T47D (cell line): ENCODE measurements around the gene GARIN1A.
A peak's percentile ranks its signal among the peaks of the same experiment; 100 is the strongest.
"Not testable (repeated sequence)": the region's sequence is repeated elsewhere in the genome, so short reads cannot be mapped to it uniquely, and the experiment has no call there.

Source experiments
- DNase-seq, 2 experiments: peaks; one replicate each; pipeline versions ENCODE4 v3.0.0 to v3.0.0-alpha.2; 2011 to 2012; ENCODE audit warnings: low read depth in 1 of 2, low spot score in 1 of 2
- JUND ChIP-seq: IDR thresholded peaks from 2 replicates; pipeline ENCODE4 v1.6.1; 2012; ENCODE audit warnings: low read depth
- in situ Hi-C: cut with HindIII; loops from 2 replicates; pipeline ENCODE4 v1.10.0; 2016; ENCODE audit warnings: low sequenced_read_pairs, low pct_unique_long_range_greater_than_20kb

The GARIN1A gene

DNA sequence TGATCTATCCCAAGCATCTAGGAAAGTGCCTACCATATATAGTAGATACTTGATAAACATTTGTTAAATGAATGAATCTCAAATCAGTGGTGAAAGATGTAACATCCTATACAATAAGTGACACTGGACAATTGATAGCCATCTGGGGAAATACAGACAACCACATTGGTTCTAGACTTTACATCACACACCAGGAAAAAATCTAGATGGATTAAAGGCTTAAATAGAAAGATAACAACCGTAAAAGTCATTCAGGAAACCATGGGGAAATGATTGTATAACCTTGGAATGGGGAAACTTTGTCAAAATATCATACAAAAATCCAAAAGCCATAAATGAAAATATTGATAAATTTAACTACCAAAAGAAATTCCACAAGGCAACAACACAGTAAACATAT is 7.0 kb upstream of the GARIN1A start:
- in situ Hi-C loops: no loop called here
- DNase-seq: no peak
- TF ChIP-seq JUND: no peak

DNA sequence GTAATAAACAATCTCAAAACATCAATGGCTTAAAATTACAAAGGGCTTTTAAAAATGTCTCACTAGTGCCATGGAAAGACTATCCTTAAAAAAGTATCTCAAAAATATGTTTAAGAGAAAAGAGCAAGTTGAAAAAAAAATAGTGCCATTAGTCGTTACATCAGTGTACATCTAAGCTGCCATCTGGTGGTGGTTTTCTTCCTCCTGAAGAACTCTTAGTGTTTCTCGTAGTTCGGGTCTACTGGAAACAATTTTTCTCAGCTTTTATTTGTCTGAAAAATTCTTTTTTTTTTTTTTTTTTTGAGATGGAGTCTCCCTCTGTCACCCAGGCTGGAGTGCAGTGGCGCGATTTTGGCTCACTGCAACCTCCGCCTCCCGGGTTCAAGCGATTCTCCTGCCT is 5.9 kb upstream of the GARIN1A start:
- TF ChIP-seq JUND: no peak
- in situ Hi-C loops: no loop called here
- DNase-seq: peak in 1 of 2 experiments; percentile 22

DNA sequence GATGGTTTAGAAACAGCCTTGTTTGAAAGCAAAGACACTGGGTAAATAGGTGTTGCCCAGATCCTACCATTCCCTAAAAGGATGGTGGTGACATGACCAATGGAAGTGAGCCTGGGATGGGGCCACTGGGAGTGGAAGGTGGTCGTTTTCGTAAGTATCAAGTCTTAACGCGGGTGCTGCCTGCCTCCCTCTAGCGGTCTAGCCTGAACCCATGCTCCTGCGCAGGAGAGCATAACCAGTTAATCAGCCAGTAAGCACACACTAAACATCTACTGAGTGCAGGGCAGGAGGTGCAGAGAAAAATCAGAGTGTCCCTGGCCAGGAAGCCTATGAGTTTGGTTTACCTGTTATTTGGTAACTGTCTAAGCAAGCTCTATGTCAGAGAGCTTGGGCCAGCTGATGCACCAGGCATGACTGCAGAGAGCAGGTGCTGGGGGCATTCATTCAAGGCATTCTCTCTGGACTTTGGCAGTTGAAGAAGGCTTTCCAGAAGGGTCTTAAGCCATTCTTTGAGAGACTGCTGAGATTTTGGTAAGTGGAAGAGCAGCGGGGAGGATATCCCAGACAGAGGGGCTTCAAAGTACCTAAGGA is 930 bp downstream of the GARIN1A start:
- in situ Hi-C loops: no loop called here
- DNase-seq: no peak

DNA sequence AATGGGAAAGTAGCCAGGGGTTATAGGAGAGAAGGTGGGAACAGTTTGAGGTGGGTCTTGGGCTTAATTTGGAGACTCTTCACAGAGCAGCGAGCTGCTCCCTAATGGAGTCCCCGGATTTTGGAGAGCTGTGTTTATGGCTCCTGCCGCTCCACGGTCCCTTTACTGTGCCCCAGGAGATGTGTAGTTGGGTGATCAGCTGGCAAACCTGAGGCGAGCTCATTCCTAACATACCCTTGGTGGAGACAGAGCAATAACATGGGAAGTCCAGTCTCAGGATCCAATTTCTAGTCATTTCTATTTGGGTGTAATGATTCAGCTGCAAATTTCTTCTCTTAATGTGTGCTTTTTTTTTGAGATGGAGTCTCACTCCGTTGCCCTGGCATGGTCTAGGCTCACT is 1.5 kb downstream of the GARIN1A start:
- no peak for DNase-seq
- TF ChIP-seq JUND: no peak
- in situ Hi-C loops: no loop called here

More for the DNA sequence above, 930 bp downstream of the GARIN1A start:
- TF ChIP-seq JUND: no peak

DNA sequence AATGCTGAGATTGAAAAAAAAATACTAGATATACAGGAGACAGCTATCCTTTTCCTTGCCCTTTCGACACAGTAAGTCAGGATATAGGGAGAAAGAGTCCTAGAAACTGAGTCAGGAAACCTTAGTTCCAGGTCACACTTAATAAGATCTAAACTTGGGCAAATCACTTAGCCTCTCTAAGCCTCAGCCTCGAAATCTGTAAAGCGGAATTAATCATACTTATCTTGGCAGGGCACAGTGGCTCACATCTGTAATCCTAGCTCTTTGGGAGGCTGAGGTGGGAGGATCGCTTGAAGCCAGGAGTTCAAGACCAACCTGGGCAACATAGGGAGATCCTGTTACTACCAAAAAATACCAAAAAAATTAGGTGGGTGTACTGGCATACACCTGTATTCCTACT is 4.6 kb downstream of the GARIN1A start:
- in situ Hi-C loops: no loop called here
- no peak for DNase-seq
- TF ChIP-seq JUND: no peak

DNA sequence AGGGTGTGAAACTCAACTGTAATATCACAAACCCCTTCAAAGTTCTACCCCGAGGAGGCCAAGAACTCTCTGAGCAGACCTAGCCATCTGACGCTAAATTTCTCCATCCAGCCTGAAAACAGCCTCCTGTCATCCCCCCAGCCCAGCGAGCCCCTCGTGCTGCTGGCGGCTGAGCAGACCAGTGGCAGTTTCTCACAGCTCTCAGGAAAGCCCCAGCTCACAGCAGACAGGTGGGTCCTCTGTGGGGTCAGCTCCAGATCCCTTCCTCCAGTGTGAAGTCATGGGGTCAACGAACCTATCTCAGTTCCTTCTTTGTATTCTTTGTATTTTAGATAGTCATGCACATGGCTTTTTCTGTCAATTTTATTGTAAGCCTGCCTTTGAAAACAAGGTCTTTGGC is 7.8 kb downstream of the GARIN1A start:
- TF ChIP-seq JUND: no peak
- in situ Hi-C loops: no loop called here
- no peak for DNase-seq

DNA sequence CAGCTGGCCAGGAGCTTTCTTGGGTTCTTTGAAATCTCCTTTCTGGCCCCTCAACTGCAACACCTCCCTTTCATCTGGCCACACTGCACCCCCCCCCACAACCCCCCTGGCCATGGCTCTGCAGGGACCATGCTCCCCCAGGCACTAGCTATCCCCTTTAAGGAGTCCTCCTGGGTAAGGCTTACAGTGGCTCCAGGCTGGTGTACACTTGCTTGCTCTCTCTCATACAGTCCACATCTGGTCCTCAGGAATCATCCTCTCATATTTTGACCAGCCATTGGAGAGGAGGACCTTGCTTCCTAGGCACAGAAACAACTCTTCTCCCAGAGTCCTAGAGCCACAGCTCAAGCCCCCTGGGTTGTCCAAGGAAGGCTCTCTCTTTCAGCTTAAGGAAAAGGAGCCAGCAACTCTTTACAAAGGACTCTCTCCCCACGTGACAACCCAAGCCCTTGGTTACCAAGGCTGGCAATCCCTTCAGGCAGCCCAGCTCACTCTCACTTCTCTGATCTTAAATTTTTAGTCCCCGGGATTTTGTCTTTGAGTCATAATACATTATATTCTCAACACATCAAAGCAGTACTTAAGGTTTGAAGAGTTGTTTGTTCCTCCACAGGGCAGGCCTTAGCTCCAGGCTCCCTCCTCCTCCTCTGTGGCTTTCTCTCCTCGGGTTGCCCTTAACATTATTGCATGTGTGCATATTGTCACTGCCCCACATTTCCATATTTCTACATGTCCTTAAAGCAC is 9.9 kb downstream of the GARIN1A start:
- TF ChIP-seq JUND: no peak
- no peak for DNase-seq
- in situ Hi-C loops: no loop called here

DNA sequence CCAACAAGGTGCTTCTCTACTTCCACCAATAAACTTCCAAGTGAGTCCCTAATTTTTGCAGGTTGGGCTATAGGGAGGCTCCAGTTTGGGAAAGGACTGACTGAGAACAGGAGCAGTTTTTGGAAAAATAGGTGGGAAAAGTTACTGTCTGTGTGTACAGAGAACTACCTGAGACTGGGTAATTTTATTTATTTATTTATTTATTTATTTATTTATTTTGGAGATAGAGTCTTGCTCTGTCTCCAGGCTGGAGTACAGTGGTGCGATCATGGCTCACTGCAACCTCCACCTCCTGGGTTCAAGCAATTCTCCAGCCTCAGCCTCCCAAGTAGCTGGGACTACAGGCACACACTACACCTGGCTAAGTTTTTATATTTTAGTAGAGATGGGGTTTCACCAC is 11.2 kb downstream of the GARIN1A start:
- in situ Hi-C loops, DNase-seq: not testable (repeated sequence)

DNA sequence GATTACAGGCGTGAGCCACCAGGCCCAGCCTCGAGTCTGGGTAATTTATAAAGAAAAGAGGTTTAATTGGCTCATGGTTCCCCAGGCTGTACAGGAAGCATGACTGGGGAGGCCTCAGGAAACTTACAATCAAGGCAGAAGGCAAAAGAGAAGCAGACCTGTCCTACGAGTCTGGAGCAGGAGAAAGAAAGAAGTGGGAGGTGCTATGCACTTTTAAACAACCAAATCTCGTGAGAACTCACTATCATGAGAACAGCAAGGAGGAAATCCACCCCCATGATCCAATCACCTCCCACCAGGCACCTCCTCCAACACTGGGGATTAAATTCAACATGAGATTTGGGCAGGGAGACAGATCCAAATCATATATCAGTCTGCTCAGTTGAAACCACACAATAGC is 11.6 kb downstream of the GARIN1A start:
- in situ Hi-C loops, DNase-seq: not testable (repeated sequence)

DNA sequence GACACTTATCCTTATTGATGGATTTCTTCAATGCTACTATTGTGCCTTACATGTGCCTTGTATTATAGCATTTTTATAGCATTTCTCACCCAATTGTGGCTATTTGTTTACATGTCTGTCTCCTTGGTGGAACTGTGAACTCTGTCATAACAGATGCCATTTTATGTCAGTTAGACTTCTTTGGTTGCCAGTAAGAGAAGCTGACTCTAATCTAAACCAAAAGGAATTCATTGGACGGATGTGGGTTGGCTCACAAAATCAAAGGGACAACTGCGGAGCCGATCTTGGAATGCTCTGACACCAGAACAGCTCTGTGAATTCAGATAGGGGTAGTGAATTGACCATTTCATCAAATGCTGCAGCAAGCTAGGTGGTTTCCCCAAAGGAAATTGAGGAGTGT is 15.0 kb downstream of the GARIN1A start:
- DNase-seq: no peak
- TF ChIP-seq JUND: no peak
- in situ Hi-C loops: no loop called here

DNA sequence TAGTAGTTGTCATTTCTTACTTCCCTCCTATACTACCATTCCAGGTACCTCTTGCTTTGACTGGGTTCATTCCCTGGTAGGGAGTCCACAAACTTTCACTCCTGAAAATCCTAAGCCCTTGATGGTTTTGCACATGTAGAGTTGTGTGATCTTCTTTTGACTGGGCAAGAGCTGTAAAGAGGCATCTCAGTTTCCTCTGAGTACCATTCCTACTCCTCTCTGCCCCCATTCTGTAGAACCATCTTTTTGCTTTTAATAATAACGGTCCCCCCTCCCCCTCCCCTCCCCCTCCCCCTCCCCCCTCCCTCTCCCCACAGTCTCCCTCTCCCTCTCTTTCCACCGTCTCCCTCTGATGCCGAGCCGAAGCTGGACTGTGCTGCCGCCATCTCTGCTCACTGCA is 16.4 kb downstream of the GARIN1A start:
- no peak for DNase-seq
- no peak for TF ChIP-seq JUND
- in situ Hi-C loops: no loop called here

DNA sequence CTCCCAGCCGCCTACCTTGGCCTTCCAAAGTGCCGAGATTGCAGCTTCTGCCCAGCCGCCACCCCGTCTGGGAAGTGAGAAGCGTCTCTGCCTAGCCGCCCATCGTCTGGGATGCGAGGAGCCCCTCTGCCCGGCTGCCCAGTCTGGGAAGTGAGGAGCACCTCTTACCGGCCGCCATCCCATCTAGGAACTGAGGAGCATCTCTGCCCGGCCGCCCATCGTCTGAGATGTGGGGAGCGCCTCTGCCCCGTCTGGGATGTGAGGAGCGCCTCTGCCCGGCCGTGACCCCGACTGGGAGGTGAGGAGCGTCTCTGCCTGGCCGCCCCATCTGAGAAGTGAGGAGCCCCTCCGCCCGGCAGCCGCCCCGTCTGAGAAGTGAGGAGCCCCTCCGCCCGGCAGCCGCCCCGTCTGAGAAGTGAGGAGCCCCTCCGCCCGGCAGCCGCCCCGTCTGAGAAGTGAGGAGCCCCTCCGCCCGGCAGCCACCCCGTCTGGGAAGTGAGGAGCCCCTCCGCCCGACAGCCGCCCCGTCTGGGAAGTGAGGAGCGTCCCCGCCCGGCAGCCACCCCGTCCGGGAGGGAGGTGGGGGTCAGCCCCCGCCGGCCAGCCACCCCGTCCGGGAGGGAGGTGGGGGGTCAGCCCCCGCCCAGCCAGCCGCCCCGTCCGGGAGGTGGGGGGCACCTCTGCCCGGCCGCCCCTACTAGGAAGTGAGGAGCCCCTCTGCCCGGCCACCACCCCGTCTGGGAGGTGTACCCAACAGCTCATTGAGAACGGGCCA is 17.3 kb downstream of the GARIN1A start:
- in situ Hi-C loops, DNase-seq: not testable (repeated sequence)

DNA sequence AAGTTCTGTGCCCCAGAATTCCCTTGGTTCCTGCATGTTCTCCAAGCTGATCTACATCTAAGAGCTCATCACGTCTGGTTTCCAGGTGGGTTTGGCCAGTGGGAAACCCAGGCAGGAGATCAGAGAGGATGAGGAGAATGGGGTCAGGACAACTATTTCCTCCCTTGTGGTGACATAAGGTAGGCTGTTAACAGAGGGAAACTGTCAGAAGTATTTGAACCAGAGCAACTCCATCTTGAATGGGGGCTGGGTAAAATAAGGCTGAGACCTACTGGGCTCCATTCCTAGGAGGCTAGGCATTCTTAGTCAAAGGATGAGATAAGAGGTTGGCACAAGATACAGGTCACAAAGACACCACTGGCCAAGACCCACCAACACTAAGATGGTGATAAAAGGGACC is 19.1 kb downstream of the GARIN1A start:
- in situ Hi-C loops: no loop called here
- no peak for DNase-seq
- TF ChIP-seq JUND: no peak
